ENCODE measurements around the gene TSSK6.

The TSSK6 gene

GRCh38 chr19:19538785-19539166 is 23.4 kb upstream of the TSSK6 start:
- Histone ChIP-seq H3K36me3 (ENCODE audit: control insufficient read depth in 2 of 2, insufficient read depth in 2 of 2, low read length in 2 of 2) (no peaks in the 10 kb centered on the region), H3K9ac (ENCODE audit: low read depth in 1 of 2, low read length in 2 of 2) (no peak overlapping the region), H3K9me3 (ENCODE audit: control insufficient read depth in 2 of 2, low read length in 2 of 2) (no peaks in the 10 kb centered on the region), H3K4me3 (ENCODE audit: low read length in 2 of 2) (no peak overlapping the region), H3K27ac (ENCODE audit: low read depth in 2 of 2, low read length in 2 of 2) (no peak overlapping the region), H3K27me3 (ENCODE audit: control insufficient read depth in 2 of 2, insufficient read depth in 2 of 2, low read length in 2 of 2) (peaks cover 13 to 18% of the 10 kb centered on the region in 2 donors), H3K4me1 (ENCODE audit: control insufficient read depth in 2 of 2, insufficient read depth in 2 of 2, low read length in 2 of 2) (peaks cover 9 to 12% of the 10 kb centered on the region in 2 donors)

- H3K27ac ChIP-seq (ENCODE audit: low read depth in 2 of 2, low read length in 2 of 2) = no peak within 1 kb of the TSS
- peak within 1 kb of the TSS; percentile 9 to 13 for H3K4me3 ChIP-seq (ENCODE audit: low read length in 2 of 2)
- H3K36me3 ChIP-seq (ENCODE audit: control insufficient read depth in 2 of 2, insufficient read depth in 2 of 2, low read length in 2 of 2) = no peaks in the 10 kb centered on the region
- H3K27me3 ChIP-seq (ENCODE audit: control insufficient read depth in 2 of 2, insufficient read depth in 2 of 2, low read length in 2 of 2) = peaks cover 13 to 18% of the 10 kb centered on the region in 2 donors
- H3K4me1 ChIP-seq (ENCODE audit: control insufficient read depth in 2 of 2, insufficient read depth in 2 of 2, low read length in 2 of 2) = peaks cover 9 to 12% of the 10 kb centered on the region in 2 donors
- no peaks in the 10 kb centered on the region for H3K9me3 ChIP-seq (ENCODE audit: control insufficient read depth in 2 of 2, low read length in 2 of 2)
- no peak within 1 kb of the TSS for H3K9ac ChIP-seq (ENCODE audit: low read depth in 1 of 2, low read length in 2 of 2)
These were observed 22.9 kb upstream of the TSSK6 start, which contains the start of gene CILP2 for GRCh38 chr19:19538061-19538784. CILP2 (plus strand) TSS chr19:19538265; CDS start chr19:19538350, 85 bp downstream.

DNA sequence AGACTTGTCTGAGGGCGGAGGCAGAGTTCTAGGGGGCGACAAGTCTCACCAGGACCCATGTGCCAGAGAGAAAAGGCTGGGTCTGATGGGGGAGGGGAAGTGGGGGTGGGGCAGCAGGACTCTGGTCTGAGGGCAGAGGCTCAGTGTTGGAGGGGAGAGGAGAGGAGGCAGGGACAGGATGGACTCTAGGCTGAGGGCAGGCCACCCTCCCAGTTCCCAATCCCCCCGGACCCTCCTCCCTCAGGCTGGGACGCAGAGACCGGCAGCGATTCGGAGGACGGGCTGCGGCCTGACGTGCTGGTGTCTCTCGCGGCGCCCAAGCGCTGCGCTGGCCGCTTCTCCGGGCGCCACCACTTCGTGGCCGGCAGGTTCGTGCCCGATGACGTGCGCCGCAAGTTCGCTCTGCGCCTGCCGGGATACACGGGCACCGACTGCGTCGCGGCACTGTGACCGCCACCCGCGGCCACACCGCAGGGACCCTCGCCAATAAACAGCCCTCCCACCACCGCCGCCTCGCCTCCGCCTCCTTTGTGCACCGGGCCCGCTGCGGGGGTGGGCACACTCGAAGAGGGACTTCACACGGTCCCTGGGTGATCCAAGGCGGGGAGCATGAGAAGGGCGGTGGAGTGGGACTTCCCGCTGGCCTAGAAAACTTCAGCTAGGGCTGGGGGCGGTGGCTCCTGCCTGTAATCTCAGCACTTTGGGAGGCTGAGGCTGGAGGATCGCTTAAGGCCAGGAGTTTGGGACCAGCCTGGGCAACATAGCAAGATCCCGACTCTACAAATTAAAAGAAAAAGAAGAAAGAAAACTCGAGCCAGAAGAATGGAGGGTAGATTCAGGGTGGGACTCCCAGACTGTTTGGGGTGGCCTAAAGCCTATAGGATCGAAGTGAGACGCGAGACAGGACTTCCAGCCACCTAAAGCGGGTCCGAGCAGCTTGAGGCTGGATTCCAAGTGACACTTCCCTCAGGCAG is 22.0 kb upstream of the TSSK6 start:
- Histone ChIP-seq H3K27me3 (ENCODE audit: control insufficient read depth in 2 of 2, insufficient read depth in 2 of 2, low read length in 2 of 2) (peaks cover 8 to 18% of the 10 kb centered on the region in 2 donors), H3K4me1 (ENCODE audit: control insufficient read depth in 2 of 2, insufficient read depth in 2 of 2, low read length in 2 of 2) (peaks cover 9 to 12% of the 10 kb centered on the region in 2 donors), H3K27ac (ENCODE audit: low read depth in 2 of 2, low read length in 2 of 2) (no peak overlapping the region), H3K9me3 (ENCODE audit: control insufficient read depth in 2 of 2, low read length in 2 of 2) (no peaks in the 10 kb centered on the region), H3K36me3 (ENCODE audit: control insufficient read depth in 2 of 2, insufficient read depth in 2 of 2, low read length in 2 of 2) (no peaks in the 10 kb centered on the region), H3K9ac (ENCODE audit: low read depth in 1 of 2, low read length in 2 of 2) (no peak overlapping the region), H3K4me3 (ENCODE audit: low read length in 2 of 2) (peak overlapping the region in 1 of 2 donors; percentile 13)

GRCh38 chr19:19535311-19536191 is 20.2 kb upstream of the TSSK6 start:
- no peaks in the 10 kb centered on the region for H3K9me3 ChIP-seq (ENCODE audit: control insufficient read depth in 2 of 2, low read length in 2 of 2)
- H3K9ac ChIP-seq (ENCODE audit: low read depth in 1 of 2, low read length in 2 of 2) = no peak overlapping the region
- H3K4me3 ChIP-seq (ENCODE audit: low read length in 2 of 2) = no peak overlapping the region
- peaks cover 5 to 15% of the 10 kb centered on the region in 2 donors for H3K27me3 ChIP-seq (ENCODE audit: control insufficient read depth in 2 of 2, insufficient read depth in 2 of 2, low read length in 2 of 2)
- H3K36me3 ChIP-seq (ENCODE audit: control insufficient read depth in 2 of 2, insufficient read depth in 2 of 2, low read length in 2 of 2) = no peaks in the 10 kb centered on the region
- no peak overlapping the region for H3K27ac ChIP-seq (ENCODE audit: low read depth in 2 of 2, low read length in 2 of 2)
- H3K4me1 ChIP-seq (ENCODE audit: control insufficient read depth in 2 of 2, insufficient read depth in 2 of 2, low read length in 2 of 2) = peaks cover 9 to 12% of the 10 kb centered on the region in 2 donors

GRCh38 chr19:19534556-19535265 is 19.4 kb upstream of the TSSK6 start:
- Histone ChIP-seq H3K9ac (ENCODE audit: low read depth in 1 of 2, low read length in 2 of 2) (no peak overlapping the region), H3K4me1 (ENCODE audit: control insufficient read depth in 2 of 2, insufficient read depth in 2 of 2, low read length in 2 of 2) (peaks cover 8 to 12% of the 10 kb centered on the region in 2 donors), H3K4me3 (ENCODE audit: low read length in 2 of 2) (no peak overlapping the region), H3K27me3 (ENCODE audit: control insufficient read depth in 2 of 2, insufficient read depth in 2 of 2, low read length in 2 of 2) (peaks cover 5 to 14% of the 10 kb centered on the region in 2 donors), H3K9me3 (ENCODE audit: control insufficient read depth in 2 of 2, low read length in 2 of 2) (no peaks in the 10 kb centered on the region), H3K36me3 (ENCODE audit: control insufficient read depth in 2 of 2, insufficient read depth in 2 of 2, low read length in 2 of 2) (peaks cover 0 to 2% of the 10 kb centered on the region in 2 donors), H3K27ac (ENCODE audit: low read depth in 2 of 2, low read length in 2 of 2) (no peak overlapping the region)

GRCh38 chr19:19533841-19534240 is 18.5 kb upstream of the TSSK6 start:
- peaks cover 5 to 12% of the 10 kb centered on the region in 2 donors for H3K27me3 ChIP-seq (ENCODE audit: control insufficient read depth in 2 of 2, insufficient read depth in 2 of 2, low read length in 2 of 2)

DNA sequence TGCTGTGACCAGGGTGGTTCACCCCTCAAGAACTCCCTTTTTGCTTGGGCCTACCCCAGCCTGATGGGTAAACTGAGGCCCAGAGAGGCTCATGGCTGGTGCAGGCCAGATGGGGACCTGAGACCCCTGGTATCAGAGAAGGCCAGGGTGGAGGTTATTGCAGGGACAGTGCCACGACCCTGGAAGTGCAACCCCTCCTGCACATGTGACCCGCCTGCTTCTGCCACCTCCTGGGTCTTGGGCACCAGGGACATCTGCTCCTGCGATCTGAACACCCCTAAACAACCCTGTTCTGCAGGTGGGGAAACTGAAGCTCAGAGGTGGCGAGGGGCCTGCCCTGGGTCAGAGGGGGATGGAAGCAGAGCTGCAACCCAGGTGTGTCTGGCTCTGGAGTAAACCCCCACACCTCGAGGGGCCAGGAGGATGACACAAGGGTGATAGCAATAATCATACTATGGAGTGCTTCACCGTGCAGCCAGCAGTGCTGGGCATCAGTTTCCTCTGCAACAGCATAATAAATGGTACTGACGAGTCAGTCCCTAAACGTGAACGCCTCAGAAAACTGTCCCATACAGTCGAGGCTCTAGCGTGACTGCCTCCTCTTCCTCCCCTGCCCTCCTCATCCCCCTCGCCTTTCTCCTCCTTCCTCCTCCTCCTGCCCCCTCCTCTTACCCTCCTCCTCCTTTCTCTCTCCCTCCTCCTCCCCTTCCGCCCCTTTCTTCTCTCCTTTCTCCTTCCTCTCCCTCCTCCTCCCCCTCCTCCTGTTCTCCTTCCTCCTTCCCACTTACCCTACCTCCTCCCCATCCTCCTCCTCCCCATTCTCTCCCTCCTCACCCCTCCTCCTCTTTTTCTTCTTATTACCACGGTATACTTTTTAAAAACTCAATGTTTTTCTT is 17.7 kb upstream of the TSSK6 start:
- H3K4me1 ChIP-seq (ENCODE audit: control insufficient read depth in 2 of 2, insufficient read depth in 2 of 2, low read length in 2 of 2) = peaks cover 6% of the 10 kb centered on the region in 2 donors
- no peaks in the 10 kb centered on the region for H3K9me3 ChIP-seq (ENCODE audit: control insufficient read depth in 2 of 2, low read length in 2 of 2)
- H3K4me3 ChIP-seq (ENCODE audit: low read length in 2 of 2) = no peak overlapping the region
- H3K27me3 ChIP-seq (ENCODE audit: control insufficient read depth in 2 of 2, insufficient read depth in 2 of 2, low read length in 2 of 2) = peaks cover 0 to 4% of the 10 kb centered on the region in 2 donors
- H3K27ac ChIP-seq (ENCODE audit: low read depth in 2 of 2, low read length in 2 of 2) = no peak overlapping the region
- no peak overlapping the region for H3K9ac ChIP-seq (ENCODE audit: low read depth in 1 of 2, low read length in 2 of 2)
- H3K36me3 ChIP-seq (ENCODE audit: control insufficient read depth in 2 of 2, insufficient read depth in 2 of 2, low read length in 2 of 2) = peaks cover 3 to 7% of the 10 kb centered on the region in 2 donors

More at GRCh38 chr19:19533841-19534240, 18.5 kb upstream of the TSSK6 start:
- peaks cover 8 to 12% of the 10 kb centered on the region in 2 donors for H3K4me1 ChIP-seq (ENCODE audit: control insufficient read depth in 2 of 2, insufficient read depth in 2 of 2, low read length in 2 of 2)
- H3K36me3 ChIP-seq (ENCODE audit: control insufficient read depth in 2 of 2, insufficient read depth in 2 of 2, low read length in 2 of 2) = peaks cover 0 to 2% of the 10 kb centered on the region in 2 donors
- H3K4me3 ChIP-seq (ENCODE audit: low read length in 2 of 2) = no peak overlapping the region
- no peak overlapping the region for H3K27ac ChIP-seq (ENCODE audit: low read depth in 2 of 2, low read length in 2 of 2)
- no peak overlapping the region for H3K9ac ChIP-seq (ENCODE audit: low read depth in 1 of 2, low read length in 2 of 2)
- no peaks in the 10 kb centered on the region for H3K9me3 ChIP-seq (ENCODE audit: control insufficient read depth in 2 of 2, low read length in 2 of 2)

- H3K27ac ChIP-seq (ENCODE audit: low read depth in 2 of 2, low read length in 2 of 2) = no peak overlapping the region
- peaks cover 2 to 3% of the 10 kb centered on the region in 2 donors for H3K4me1 ChIP-seq (ENCODE audit: control insufficient read depth in 2 of 2, insufficient read depth in 2 of 2, low read length in 2 of 2)
- peak overlapping the region in 1 of 2 donors; percentile 36 for H3K9ac ChIP-seq (ENCODE audit: low read depth in 1 of 2, low read length in 2 of 2)
- no peak overlapping the region for H3K4me3 ChIP-seq (ENCODE audit: low read length in 2 of 2)
- H3K9me3 ChIP-seq (ENCODE audit: control insufficient read depth in 2 of 2, low read length in 2 of 2) = no peaks in the 10 kb centered on the region
- H3K36me3 ChIP-seq (ENCODE audit: control insufficient read depth in 2 of 2, insufficient read depth in 2 of 2, low read length in 2 of 2) = peaks cover 9 to 14% of the 10 kb centered on the region in 2 donors
- H3K27me3 ChIP-seq (ENCODE audit: control insufficient read depth in 2 of 2, insufficient read depth in 2 of 2, low read length in 2 of 2) = no peaks in the 10 kb centered on the region
These were observed 16.8 kb upstream of the TSSK6 start for GRCh38 chr19:19531951-19532805.
